ENCODE measurements around the gene NR6A1.
A peak's percentile ranks its signal among the peaks of the same experiment; 100 is the strongest.
"Not testable (repeated sequence)": the region's sequence is repeated elsewhere in the genome, so short reads cannot be mapped to it uniquely, and the experiment has no call there.

The NR6A1 gene

GRCh38 chr9:124776954-124777648 is 6.0 kb upstream of the NR6A1 start, which contains the start of gene OLFML2A:
Gene OLFML2A (plus strand): TSS chr9:124777133. CDS start chr9:124777271, 138 bp downstream.
- in situ Hi-C loops (cut with HindIII; ENCODE audit: low sequenced_read_pairs) = no loop called here
- TF ChIP-seq, protein P1, sequence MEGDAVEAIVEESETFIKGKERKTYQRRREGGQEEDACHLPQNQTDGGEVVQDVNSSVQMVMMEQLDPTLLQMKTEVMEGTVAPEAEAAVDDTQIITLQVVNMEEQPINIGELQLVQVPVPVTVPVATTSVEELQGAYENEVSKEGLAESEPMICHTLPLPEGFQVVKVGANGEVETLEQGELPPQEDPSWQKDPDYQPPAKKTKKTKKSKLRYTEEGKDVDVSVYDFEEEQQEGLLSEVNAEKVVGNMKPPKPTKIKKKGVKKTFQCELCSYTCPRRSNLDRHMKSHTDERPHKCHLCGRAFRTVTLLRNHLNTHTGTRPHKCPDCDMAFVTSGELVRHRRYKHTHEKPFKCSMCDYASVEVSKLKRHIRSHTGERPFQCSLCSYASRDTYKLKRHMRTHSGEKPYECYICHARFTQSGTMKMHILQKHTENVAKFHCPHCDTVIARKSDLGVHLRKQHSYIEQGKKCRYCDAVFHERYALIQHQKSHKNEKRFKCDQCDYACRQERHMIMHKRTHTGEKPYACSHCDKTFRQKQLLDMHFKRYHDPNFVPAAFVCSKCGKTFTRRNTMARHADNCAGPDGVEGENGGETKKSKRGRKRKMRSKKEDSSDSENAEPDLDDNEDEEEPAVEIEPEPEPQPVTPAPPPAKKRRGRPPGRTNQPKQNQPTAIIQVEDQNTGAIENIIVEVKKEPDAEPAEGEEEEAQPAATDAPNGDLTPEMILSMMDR (IDR thresholded peaks at IDR 0.05; ENCODE audit: low read depth, low read length, missing control alignments) = peak; percentile 33
- peak within 1 kb of the TSS; percentile 49 for H3K4me3 ChIP-seq (ENCODE audit: low read depth, low read length)
- no peak for DNase-seq (ENCODE audit: low read depth)

DNA sequence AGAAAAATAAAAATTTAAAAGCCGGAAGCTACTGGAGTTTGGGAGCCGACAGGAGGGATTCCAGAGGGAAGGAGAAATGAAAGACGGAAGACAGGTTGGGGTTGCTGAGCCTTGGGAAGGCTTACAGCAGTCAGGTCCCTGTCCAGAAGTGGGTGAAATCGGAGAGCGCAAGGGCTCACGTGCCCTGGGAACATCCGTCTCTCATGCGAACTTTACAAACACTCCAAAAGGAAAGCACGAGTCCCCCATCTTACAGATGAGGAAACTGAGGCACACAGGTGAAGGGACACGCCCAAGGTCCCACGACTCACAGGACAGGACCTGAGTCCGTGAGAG is 5.5 kb upstream of the NR6A1 start:
- DNase-seq (ENCODE audit: low read depth) = no peak
- in situ Hi-C loops (cut with HindIII; ENCODE audit: low sequenced_read_pairs) = no loop called here
- TF ChIP-seq, protein P1 (IDR thresholded peaks at IDR 0.05; ENCODE audit: low read depth, low read length, missing control alignments) = no peak
- H3K4me3 ChIP-seq (ENCODE audit: low read depth, low read length) = peak overlapping the region; percentile 49

DNA sequence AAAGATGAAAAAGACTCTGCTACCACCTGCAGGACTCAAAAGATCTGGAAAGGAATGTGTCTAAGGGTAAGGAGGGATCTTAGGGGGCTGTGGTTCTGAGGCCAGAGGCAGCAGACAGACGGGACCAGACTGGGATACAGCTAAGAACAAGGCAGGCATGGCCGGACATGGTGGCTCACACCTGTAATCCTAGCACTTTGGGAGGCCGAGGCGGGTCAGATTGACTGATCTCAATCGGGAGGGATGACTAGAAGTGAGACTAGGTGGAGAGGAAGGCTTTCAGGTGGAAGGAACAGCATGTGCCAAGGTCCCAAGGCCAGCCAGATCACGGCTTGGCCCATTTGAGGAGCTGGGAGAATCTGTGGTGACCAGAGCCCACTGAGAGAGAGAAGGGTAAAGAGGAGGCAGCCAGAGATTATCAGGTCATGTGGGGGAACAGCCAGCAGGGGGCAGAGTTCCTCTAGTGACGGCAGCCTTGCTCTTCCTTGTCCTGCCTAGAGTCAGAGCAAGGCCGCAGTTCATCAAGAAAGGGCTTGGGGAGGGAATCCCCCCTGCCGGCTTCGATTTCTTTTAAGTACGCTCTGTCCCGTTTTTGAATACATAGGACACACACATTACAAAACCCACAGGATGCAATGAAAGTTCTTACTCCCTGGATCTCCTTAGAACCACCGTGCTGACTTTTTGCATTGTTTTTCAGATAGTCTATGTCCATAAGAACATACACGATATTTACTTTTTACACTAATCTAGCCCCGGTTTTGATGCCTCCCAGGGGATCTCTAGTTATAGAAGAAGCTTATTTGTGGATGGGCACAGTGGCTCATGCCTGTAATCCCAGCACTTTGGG is 3.2 kb upstream of the NR6A1 start:
- DNase-seq (ENCODE audit: low read depth) = peak; percentile 59
- no peak overlapping the region for H3K4me3 ChIP-seq (ENCODE audit: low read depth, low read length)
- TF ChIP-seq, protein P1 (IDR thresholded peaks at IDR 0.05; ENCODE audit: low read depth, low read length, missing control alignments) = peak; percentile 73
- in situ Hi-C loops (cut with HindIII; ENCODE audit: low sequenced_read_pairs) = loop anchor here (5.0 kb wide), 1 partner anchor 78 kb away; the partner anchor contains the start of gene WDR38

DNA sequence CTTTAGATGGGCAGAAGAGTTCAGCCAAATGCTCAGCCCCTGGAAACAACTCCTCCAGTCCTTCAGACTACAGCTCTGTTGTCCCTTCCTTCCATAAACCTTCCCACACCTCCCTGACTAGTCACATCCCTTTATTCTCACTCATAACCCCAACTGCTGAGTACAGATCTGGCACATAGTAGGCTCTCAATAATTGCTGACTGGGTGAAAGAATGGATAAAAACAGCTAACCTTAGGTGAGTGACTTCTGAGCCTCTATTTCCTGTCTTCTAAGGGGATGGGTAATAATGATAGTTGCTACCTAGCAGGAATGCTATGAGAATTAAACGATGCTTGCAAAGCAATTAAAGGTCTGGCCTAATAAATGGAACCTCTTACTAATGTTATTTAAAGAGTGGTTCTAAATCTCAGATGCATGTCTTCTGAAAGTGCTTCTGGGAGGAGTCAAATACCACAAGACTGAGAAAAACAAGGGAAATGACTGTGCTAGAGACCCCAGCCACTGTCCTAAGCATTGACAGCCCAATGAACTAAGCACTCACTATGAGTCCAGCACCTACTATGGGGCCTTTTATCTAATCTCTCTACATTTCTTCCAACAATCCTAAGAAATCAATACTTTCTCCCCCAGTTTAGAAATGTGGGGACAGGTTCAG is 2.5 kb upstream of the NR6A1 start:
- in situ Hi-C loops (cut with HindIII; ENCODE audit: low sequenced_read_pairs) = loop anchor here (5.0 kb wide), 1 partner anchor 79 kb away; the partner anchor contains the start of gene WDR38
- H3K4me3 ChIP-seq (ENCODE audit: low read depth, low read length) = no peak overlapping the region
- TF ChIP-seq, protein P1 (IDR thresholded peaks at IDR 0.05; ENCODE audit: low read depth, low read length, missing control alignments) = no peak
- DNase-seq (ENCODE audit: low read depth) = no peak

GRCh38 chr9:124772877-124773276 is 1.8 kb upstream of the NR6A1 start:
- DNase-seq (ENCODE audit: low read depth); H3K4me3 ChIP-seq (ENCODE audit: low read depth, low read length): not testable (repeated sequence)
- in situ Hi-C loops (cut with HindIII; ENCODE audit: low sequenced_read_pairs) = loop anchor here (5.0 kb wide), 1 partner anchor 79 kb away; the partner anchor contains the start of gene WDR38

DNA sequence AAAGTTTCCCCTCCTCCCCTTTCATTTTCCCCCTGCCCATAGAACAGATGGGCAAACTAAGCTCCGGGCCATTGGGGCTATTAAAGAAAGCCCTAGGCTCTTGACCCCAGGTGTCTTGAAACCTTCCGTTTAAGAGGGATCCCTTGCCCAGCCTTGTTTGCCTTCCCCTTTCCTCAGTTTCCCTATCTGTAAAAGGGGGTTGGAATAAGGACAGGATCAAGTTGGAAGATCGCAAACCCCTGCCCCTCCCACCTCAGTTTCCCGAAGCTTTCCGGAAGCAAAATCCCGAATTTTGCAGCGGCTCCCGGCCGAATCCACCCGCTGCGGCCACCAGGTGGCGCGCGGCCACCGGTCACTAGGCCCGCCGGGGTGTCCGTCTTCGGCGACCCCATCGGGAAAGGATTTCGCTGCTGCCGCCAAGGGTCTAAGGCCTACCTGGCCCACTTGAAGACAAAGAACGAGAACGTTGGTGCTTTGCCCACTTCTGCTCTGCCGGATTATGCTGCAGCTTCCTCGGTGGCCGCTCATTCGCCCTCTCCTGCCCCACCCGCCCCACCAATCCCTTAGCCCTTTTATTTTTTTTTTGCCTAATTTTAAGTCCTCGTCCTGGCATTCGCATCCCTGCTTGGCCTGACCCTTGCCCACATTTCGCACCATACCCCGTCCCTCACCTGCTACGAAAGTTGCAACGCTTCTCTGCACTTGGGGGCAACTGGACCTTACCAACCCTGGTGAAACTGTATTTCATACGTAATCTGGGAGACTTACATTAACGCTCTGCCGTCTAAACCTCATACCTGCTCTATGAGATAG is 962 bp upstream of the NR6A1 start:
- DNase-seq (ENCODE audit: low read depth) = no peak

More for the DNA sequence above, 962 bp upstream of the NR6A1 start:
- in situ Hi-C loops (cut with HindIII; ENCODE audit: low sequenced_read_pairs) = loop anchor here (5.0 kb wide), 1 partner anchor 80 kb away; the partner anchor contains the start of gene WDR38
- peak overlapping the region; percentile 66 for H3K4me3 ChIP-seq (ENCODE audit: low read depth, low read length)
- TF ChIP-seq, protein P1 (IDR thresholded peaks at IDR 0.05; ENCODE audit: low read depth, low read length, missing control alignments) = peak; percentile 75

All from astrocyte of the cerebellum (primary cell).